DOHH2 (cell line): ENCODE measurements around the gene GTPBP8.
"Not testable (repeated sequence)": the region's sequence is repeated elsewhere in the genome, so short reads cannot be mapped to it uniquely, and the experiment has no call there.

ENCODE experiments used
- H3F3A ChIP-seq: fragments of 200-600 bp; sonication (generic), shearing (Covaris generic); 2 replicates; pipeline ENCODE4 v1.6.0; 2016; ENCODE audit warnings: antibody characterized with exemption, mild to moderate bottlenecking; ENCODE audit not compliant: control insufficient read depth, insufficient read depth
- H3K27ac ChIP-seq: fragments of 200-600 bp; sonication (generic); 2 replicates; pipeline ENCODE4 v1.5.1; 2014; ENCODE audit warnings: low read depth, mild to moderate bottlenecking, low read length, moderate library complexity
- H3K27me3 ChIP-seq: fragments of 200-600 bp; sonication (generic); 2 replicates; pipeline ENCODE4 v1.6.1; 2014; ENCODE audit warnings: mild to moderate bottlenecking, low read length, mixed read lengths; ENCODE audit not compliant: control insufficient read depth
- H3K36me3 ChIP-seq: fragments of 200-600 bp; sonication (generic); 2 replicates; pipeline ENCODE4 v1.6.1; 2014; ENCODE audit warnings: mild to moderate bottlenecking, low read length, moderate library complexity, mixed read lengths; ENCODE audit not compliant: control insufficient read depth
- H3K4me1 ChIP-seq: fragments of 200-600 bp; sonication (generic); 2 replicates; pipeline ENCODE4 v1.6.1; 2014; ENCODE audit warnings: mild to moderate bottlenecking, low read length, mixed read lengths; ENCODE audit not compliant: control insufficient read depth
- H3K4me2 ChIP-seq: fragments of 200-600 bp; sonication (generic); 2 replicates; pipeline ENCODE4 v1.6.0; 2014; ENCODE audit warnings: mild to moderate bottlenecking, low read length, moderate library complexity
- H3K4me3 ChIP-seq: fragments of 200-600 bp; sonication (generic); 2 replicates; pipeline ENCODE4 v1.5.1; 2014; ENCODE audit warnings: mild to moderate bottlenecking, low read length, mixed read lengths
- H3K79me2 ChIP-seq: fragments of 200-600 bp; sonication (generic); 2 replicates; pipeline ENCODE4 v1.6.1; 2014; ENCODE audit warnings: mild to moderate bottlenecking, low read length, mixed read lengths; ENCODE audit not compliant: control insufficient read depth
- H3K9me2 ChIP-seq: fragments of 200-600 bp; sonication (generic); replicated peaks from 2 replicates; pipeline ENCODE4 v1.6.1; 2014; ENCODE audit warnings: mild to moderate bottlenecking, low read length, mixed read lengths; ENCODE audit not compliant: control insufficient read depth
- H3K9me3 ChIP-seq: fragments of 200-600 bp; sonication (generic); 2 replicates; pipeline ENCODE4 v1.6.1; 2014; ENCODE audit warnings: antibody characterized with exemption, low read length, mixed read lengths; ENCODE audit not compliant: control insufficient read depth, insufficient read depth
- H4K20me1 ChIP-seq: fragments of 200-600 bp; sonication (generic); 2 replicates; pipeline ENCODE4 v1.6.0; 2014; ENCODE audit warnings: low read depth, mild to moderate bottlenecking, antibody characterized with exemption, low read length, moderate library complexity; ENCODE audit not compliant: control insufficient read depth, insufficient read depth
- CTCF ChIP-seq: fragments of 200-600 bp; sonication (generic); IDR thresholded peaks from one replicate; pipeline ENCODE4 v1.5.1; 2014; ENCODE audit warnings: antibody characterized with exemption, mild to moderate bottlenecking, low read depth, low read length; ENCODE audit not compliant: poor library complexity, severe bottlenecking
- EZH2phosphoT487 ChIP-seq: fragments of 200-600 bp; sonication (generic); IDR thresholded peaks from 2 replicates; pipeline ENCODE4 v1.6.1; 2017; ENCODE audit warnings: borderline replicate concordance, mild to moderate bottlenecking, antibody characterized with exemption, low read length, moderate library complexity, mixed read lengths

GTPBP8 gene

GRCh38 chr3:113038328-113038727 is 47.5 kb downstream of the GTPBP8 start:
- no peak overlapping the region for H3K4me2 ChIP-seq
- no peaks in the 10 kb centered on the region for H3K9me2 ChIP-seq
- H3K27ac ChIP-seq, result no peak overlapping the region
- no peak overlapping the region for H3K4me3 ChIP-seq
- no peaks in the 10 kb centered on the region for H3K36me3 ChIP-seq
- H3K9me3 ChIP-seq, result no peaks in the 10 kb centered on the region
- H3K27me3 ChIP-seq, result no peaks in the 10 kb centered on the region
- H3K4me1 ChIP-seq, result no peaks in the 10 kb centered on the region
- H3F3A ChIP-seq, result no peaks in the 10 kb centered on the region
- H4K20me1 ChIP-seq, result no peaks in the 10 kb centered on the region
- TF ChIP-seq CTCF, result no peak
- TF ChIP-seq EZH2phosphoT487, result no peak
- H3K79me2 ChIP-seq, result no peaks in the 10 kb centered on the region

- Histone ChIP-seq H3K4me2 (no peak overlapping the region), H3K27ac (no peak overlapping the region), H4K20me1 (no peaks in the 10 kb centered on the region), H3F3A (no peaks in the 10 kb centered on the region), H3K9me2 (no peaks in the 10 kb centered on the region), H3K9me3 (no peaks in the 10 kb centered on the region), H3K4me1 (no peaks in the 10 kb centered on the region), H3K4me3 (no peak overlapping the region), H3K36me3 (no peaks in the 10 kb centered on the region), H3K79me2 (no peaks in the 10 kb centered on the region), H3K27me3 (no peaks in the 10 kb centered on the region)
- TF ChIP-seq CTCF, result no peak
- TF ChIP-seq EZH2phosphoT487, result no peak
These were observed 48.8 kb downstream of the GTPBP8 start for GRCh38 chr3:113039546-113039945.

- H3K4me1 ChIP-seq, result no peaks in the 10 kb centered on the region
- no peak for TF ChIP-seq CTCF
- TF ChIP-seq EZH2phosphoT487, result no peak
- H3F3A ChIP-seq, result no peaks in the 10 kb centered on the region
- no peaks in the 10 kb centered on the region for H4K20me1 ChIP-seq
- H3K79me2 ChIP-seq, result no peaks in the 10 kb centered on the region
- no peaks in the 10 kb centered on the region for H3K36me3 ChIP-seq
- H3K27ac ChIP-seq, result no peak overlapping the region
- no peaks in the 10 kb centered on the region; the same call in 1 of the 2 replicates for H3K9me3 ChIP-seq
- no peaks in the 10 kb centered on the region for H3K9me2 ChIP-seq
- no peak overlapping the region for H3K4me2 ChIP-seq
- no peak overlapping the region for H3K4me3 ChIP-seq
- no peaks in the 10 kb centered on the region for H3K27me3 ChIP-seq
These were observed 49.4 kb downstream of the GTPBP8 start for GRCh38 chr3:113040231-113040630.

GRCh38 chr3:113043686-113044085 is 52.9 kb downstream of the GTPBP8 start:
- H3K9me3 ChIP-seq, result no peaks in the 10 kb centered on the region; the same call in 1 of the 2 replicates
- H3K4me3 ChIP-seq, result no peak overlapping the region
- no peaks in the 10 kb centered on the region for H3F3A ChIP-seq
- H3K27ac ChIP-seq, result no peak overlapping the region
- no peaks in the 10 kb centered on the region for H4K20me1 ChIP-seq
- H3K79me2 ChIP-seq, result no peaks in the 10 kb centered on the region
- no peaks in the 10 kb centered on the region for H3K4me1 ChIP-seq
- H3K4me2 ChIP-seq, result no peak overlapping the region
- H3K9me2 ChIP-seq, result no peaks in the 10 kb centered on the region
- H3K36me3 ChIP-seq, result no peaks in the 10 kb centered on the region
- TF ChIP-seq CTCF (no peak), EZH2phosphoT487 (no peak)
- no peaks in the 10 kb centered on the region for H3K27me3 ChIP-seq

- H3K4me1 ChIP-seq, H3K9me3 ChIP-seq, H3F3A ChIP-seq, H3K36me3 ChIP-seq, H3K79me2 ChIP-seq, H3K27ac ChIP-seq, H3K9me2 ChIP-seq, H3K27me3 ChIP-seq, H3K4me2 ChIP-seq, H3K4me3 ChIP-seq, H4K20me1 ChIP-seq: not testable (repeated sequence)
These were observed 55.6 kb downstream of the GTPBP8 start for GRCh38 chr3:113046186-113046965.
